HG02884 (cell line): ENCODE data around the gene ROR2.

ENCODE experiments used
- ATAC-seq: cut with Tn5 transposase; IDR thresholded peaks from one replicate; pipeline ENCODE4 v1.9.1; 2021; ENCODE audit warnings: mild to moderate bottlenecking, moderate library complexity; ENCODE audit not compliant: unreplicated experiment

The ROR2 gene

GRCh38 chr9:91844701-91845291 lies 105.2 kb downstream of the ROR2 start:
- no peak for ATAC-seq

GRCh38 chr9:91844190-91844589 lies 105.8 kb downstream of the ROR2 start:
- ATAC-seq: no peak

- ATAC-seq: no peak
Observed at GRCh38 chr9:91843623-91844148, 106.3 kb downstream of the ROR2 start.

GRCh38 chr9:91843093-91843492 lies 106.9 kb downstream of the ROR2 start:
- ATAC-seq: no peak

- ATAC-seq: no peak
Observed at GRCh38 chr9:91842358-91843049, 107.5 kb downstream of the ROR2 start.

GRCh38 chr9:91841591-91841990 lies 108.4 kb downstream of the ROR2 start:
- no peak for ATAC-seq

GRCh38 chr9:91840882-91841281 lies 109.1 kb downstream of the ROR2 start:
- no peak for ATAC-seq

- ATAC-seq: no peak
Observed at GRCh38 chr9:91840469-91840868, 109.6 kb downstream of the ROR2 start.

- no peak for ATAC-seq
Observed at GRCh38 chr9:91839926-91840465, 110.0 kb downstream of the ROR2 start.

GRCh38 chr9:91837981-91838731 lies 111.9 kb downstream of the ROR2 start:
- no peak for ATAC-seq

- ATAC-seq: no peak
Observed at GRCh38 chr9:91836515-91836914, 113.5 kb downstream of the ROR2 start.

- ATAC-seq: no peak
Observed at GRCh38 chr9:91835632-91836031, 114.4 kb downstream of the ROR2 start.

GRCh38 chr9:91835216-91835615 lies 114.8 kb downstream of the ROR2 start:
- no peak for ATAC-seq

GRCh38 chr9:91834740-91835139 lies 115.3 kb downstream of the ROR2 start:
- ATAC-seq: no peak

- no peak for ATAC-seq
Observed at GRCh38 chr9:91833878-91834255, 116.2 kb downstream of the ROR2 start.

- ATAC-seq: no peak
Observed at GRCh38 chr9:91833096-91833877, 116.7 kb downstream of the ROR2 start.

GRCh38 chr9:91832322-91832721 lies 117.7 kb downstream of the ROR2 start:
- ATAC-seq: no peak

- no peak for ATAC-seq
Observed at GRCh38 chr9:91825866-91826265, 124.2 kb downstream of the ROR2 start.

GRCh38 chr9:91825422-91825821 lies 124.6 kb downstream of the ROR2 start:
- ATAC-seq: no peak

- ATAC-seq: no peak
Observed at GRCh38 chr9:91824601-91825305, 125.3 kb downstream of the ROR2 start.
